HG03469 (cell line): Measurements from ENCODE around the gene EHMT2.
"Not testable (repeated sequence)": the region's sequence is repeated elsewhere in the genome, so short reads cannot be mapped to it uniquely, and the experiment has no call there.

ENCODE experiments used
- ATAC-seq: cut with Tn5 transposase; IDR thresholded peaks from one replicate; pipeline ENCODE4 v1.9.1; 2021; ENCODE audit warnings: mild to moderate bottlenecking, moderate library complexity, moderate number of reproducible peaks; ENCODE audit not compliant: unreplicated experiment

The EHMT2 gene

GRCh38 chr6:31915756-31916155 is 18.3 kb upstream of the EHMT2 start:
- ATAC-seq: no peak

GRCh38 chr6:31915351-31915750 is 17.9 kb upstream of the EHMT2 start:
- no peak for ATAC-seq

GRCh38 chr6:31911826-31912585 is 14.5 kb upstream of the EHMT2 start:
- no peak for ATAC-seq

GRCh38 chr6:31909298-31909697 is 11.8 kb upstream of the EHMT2 start:
- ATAC-seq: not testable (repeated sequence)

DNA sequence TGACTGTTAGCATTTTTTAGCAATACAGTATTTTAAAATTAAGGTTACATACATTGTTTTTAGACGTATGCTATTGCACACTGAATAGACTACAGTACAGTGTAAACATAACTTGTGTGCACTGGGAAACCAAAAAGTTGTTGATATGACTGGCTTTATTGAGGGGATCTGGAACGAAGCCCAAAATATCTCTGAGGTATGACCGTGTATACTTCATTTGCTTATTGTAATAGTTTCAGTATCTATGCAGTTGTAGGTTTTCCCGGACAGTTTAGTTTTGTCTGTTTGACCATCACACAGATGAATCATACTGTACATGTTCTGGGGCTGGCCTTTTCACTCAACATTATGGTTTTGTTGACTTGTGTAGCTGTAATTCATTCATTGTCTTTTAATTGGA is 11.3 kb upstream of the EHMT2 start:
- peak; percentile 70 for ATAC-seq

GRCh38 chr6:31908255-31908654 is 10.8 kb upstream of the EHMT2 start:
- ATAC-seq: not testable (repeated sequence)

DNA sequence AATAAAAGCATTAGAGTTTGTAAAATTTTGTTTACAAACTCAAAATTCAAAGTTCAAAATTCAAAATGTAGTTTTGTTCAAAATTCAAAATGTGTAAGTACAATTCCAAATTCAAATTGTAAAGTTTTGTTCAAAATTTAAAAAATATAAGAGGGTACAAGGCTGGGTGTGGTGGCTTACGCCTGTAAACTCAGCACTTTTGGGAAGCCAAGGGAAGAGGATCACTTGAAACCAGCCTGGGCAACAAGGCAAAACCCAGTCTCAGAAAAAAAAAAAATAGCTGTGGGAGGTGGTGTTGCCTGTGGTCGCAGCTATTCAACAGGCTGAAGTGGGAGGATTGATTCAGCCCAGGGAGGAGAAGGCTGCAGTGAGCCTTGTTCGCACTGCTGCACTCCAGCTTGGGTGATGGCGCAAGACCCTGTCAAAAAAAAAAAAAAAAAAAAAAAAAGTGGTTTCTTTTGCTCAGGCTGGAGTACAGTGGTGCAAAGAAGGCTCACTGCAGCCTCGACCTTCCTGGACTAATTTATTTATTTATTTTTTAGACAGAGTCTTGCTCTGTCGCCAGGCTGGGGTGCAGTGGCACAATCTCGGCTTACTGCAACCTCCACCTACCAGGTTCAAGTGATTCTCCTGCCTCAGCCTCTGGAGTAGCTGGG is 9.8 kb upstream of the EHMT2 start:
- ATAC-seq: no peak

GRCh38 chr6:31906727-31907126 is 9.2 kb upstream of the EHMT2 start:
- not testable (repeated sequence) for ATAC-seq

DNA sequence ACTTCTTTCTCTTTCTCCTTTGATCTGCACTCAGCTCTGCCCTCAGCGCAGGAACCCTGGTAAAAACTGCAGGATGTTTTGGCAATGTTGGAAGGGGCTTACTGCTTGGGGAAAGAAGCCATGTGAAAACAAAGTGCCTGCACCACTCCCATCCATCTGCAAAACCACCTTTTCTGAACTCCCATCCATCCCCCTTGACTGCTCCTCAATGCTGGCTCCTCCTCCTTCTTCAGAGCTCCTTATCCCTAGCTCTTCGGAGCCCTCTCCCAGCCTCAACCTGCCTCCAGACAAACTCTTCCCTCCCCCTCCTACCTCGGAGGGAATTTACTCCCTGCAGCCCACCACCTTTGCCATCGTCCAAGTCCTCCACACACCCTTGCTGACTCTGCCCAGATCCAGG is 8.6 kb upstream of the EHMT2 start:
- no peak for ATAC-seq

GRCh38 chr6:31905041-31905440 is 7.5 kb upstream of the EHMT2 start:
- no peak for ATAC-seq

DNA sequence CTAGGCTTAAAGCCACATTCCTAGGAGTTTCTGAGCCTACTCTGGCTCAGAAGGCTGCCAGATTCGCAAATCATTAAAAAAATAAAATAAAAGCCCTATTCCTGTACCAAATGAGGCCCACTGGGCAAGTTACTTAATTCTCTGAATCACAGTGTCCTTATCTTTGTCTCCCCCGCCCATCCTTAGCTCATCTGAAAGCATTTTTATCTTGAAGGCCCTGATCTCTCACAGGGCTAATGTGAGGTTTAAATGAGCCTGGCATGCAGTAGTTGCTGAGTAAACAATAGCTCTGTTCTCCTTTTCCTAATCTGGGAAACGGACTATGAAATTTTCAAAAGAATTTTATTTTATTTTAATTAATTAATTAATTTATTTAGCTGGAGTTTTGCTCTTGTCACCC is 6.5 kb upstream of the EHMT2 start:
- no peak for ATAC-seq

- no peak for ATAC-seq
These were observed 4.6 kb upstream of the EHMT2 start, which contains the start of gene ZBTB12 for GRCh38 chr6:31901953-31902643. TSS of gene ZBTB12 (minus strand) at chr6:31902086. CDS start at chr6:31901305, 781 bp downstream.

DNA sequence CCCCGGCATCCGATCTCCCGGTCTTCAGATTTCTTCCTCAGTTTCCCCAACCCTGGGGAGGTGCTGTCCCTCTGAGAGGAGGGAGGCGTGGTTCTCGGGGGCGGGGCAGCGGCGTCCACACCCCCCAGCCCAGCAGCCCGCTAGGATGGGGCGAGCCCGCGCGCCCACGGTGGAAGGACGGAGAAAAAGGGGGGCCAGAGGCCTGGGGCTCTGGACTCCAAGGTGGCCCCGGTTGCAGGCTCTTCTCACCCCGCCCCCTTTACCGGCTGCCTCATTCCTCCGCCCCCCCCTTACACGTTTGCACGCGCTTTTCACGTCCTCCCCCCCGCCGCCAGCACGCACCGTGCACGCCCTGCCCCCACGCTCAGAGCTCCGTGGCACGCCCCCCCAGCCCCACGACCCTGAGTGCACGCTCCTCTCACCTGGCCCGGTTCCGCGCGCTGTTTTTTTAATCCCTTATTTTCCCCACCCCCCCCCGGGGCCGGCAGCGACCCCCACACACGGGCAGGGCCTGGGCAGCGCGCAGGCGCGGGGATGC is 4.0 kb upstream of the EHMT2 start:
- ATAC-seq: no peak

GRCh38 chr6:31900917-31901414 is 3.5 kb upstream of the EHMT2 start:
- no peak for ATAC-seq

GRCh38 chr6:31899882-31900722 is 2.6 kb upstream of the EHMT2 start:
- no peak for ATAC-seq

- ATAC-seq: no peak
These were observed 1.7 kb upstream of the EHMT2 start for GRCh38 chr6:31899215-31899614.

DNA sequence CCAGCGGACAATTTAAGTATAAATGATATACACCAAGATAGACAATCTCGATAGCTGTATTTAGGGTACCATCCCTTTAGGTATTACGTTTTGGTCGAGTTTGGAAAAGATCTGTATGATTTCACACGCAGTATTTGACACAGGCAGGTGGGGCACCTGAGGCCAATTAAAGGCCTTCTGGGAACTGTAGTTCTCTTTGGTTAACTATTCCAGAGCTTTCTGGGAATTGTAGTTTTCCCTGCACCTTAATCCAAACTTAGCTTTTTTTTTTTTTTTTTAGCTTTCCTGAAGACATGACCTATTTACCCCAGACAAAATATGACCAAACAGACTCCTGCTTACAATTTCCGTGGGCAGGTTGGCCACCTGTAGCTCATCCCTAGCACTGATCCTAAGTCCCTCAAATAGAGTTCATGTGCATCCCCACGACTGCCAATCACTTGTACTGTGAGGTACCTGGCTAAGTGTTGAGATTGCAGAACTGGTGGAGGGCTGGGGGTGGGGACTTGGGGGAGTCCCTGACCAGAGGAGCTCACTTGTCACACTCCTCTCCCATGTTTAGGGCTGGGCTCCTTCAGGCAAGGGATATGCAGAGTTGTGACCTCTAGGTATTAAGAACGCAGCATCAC is 999 bp upstream of the EHMT2 start:
- ATAC-seq: no peak

DNA sequence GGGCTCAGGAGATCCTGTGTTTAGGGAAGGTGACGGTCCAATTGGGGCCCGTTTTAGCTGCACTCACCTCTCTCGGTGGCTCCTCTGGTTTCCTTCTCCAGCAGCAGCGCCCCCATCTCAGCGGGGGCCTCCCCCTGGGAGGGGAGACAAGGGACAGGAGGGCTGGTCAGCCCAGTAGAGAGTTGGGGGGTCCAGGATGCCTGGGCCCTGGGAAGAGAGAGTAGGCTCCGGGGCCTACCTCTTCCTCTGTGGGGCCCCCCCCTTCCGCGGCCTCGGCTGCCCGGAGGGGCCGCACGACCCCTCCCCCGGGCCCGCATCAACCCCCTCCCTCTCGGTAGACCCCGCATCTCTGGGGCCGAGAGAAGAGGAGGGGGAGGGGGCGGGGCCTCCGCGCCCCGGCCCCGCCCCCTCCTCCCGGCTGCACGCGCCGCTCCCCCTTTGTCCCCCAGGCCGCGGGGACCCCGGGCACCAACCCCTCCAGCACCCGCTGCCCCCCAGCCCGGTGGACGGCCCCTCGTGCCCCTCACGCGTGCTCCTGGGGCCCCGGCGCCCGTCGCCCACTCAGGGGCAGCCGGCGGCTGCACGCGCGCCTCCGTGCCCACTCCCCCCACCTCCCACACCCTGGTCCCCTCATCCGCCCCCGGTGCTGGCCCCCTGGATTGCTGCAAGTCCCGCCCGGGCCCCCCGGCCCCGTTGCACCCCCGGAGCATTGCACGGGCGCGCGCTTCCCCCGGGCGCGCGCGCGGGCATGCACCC is 464 bp downstream of the EHMT2 start:
- no peak for ATAC-seq

- no peak for ATAC-seq
These were observed 1.0 kb downstream of the EHMT2 start for GRCh38 chr6:31896493-31896855.
